Hepatocyte (in vitro differentiated cells): ENCODE measurements around the gene A4GNT. TPM values are rescaled to one million over a fixed set of nuclear protein-coding genes. Genes with fewer than 3 reads are reported as not detected.

Experiments used
- DNase-seq: peaks from one replicate; pipeline ENCODE4 v3.0.0-alpha.2; 2016; ENCODE audit warnings: low spot score
- H2AFZ ChIP-seq: fragments of 200-600 bp; sonication (generic); 2 replicates; pipeline ENCODE4 v1.6.0; 2016; ENCODE audit warnings: antibody characterized with exemption, mild to moderate bottlenecking
- H3K27ac ChIP-seq: fragments of 200-600 bp; sonication (generic); 2 replicates; pipeline ENCODE4 v1.5.1; 2016; ENCODE audit warnings: mild to moderate bottlenecking
- H3K27me3 ChIP-seq: fragments of 200-600 bp; sonication (generic); 2 replicates; pipeline ENCODE4 v1.6.1; 2016
- H3K36me3 ChIP-seq: fragments of 200-600 bp; sonication (generic); replicated peaks from 2 replicates; pipeline ENCODE4 v1.5.1; 2016; ENCODE audit warnings: low read depth; ENCODE audit not compliant: insufficient read depth
- H3K4me1 ChIP-seq: fragments of 200-600 bp; sonication (generic); 2 replicates; pipeline ENCODE4 v1.5.1; 2016; ENCODE audit warnings: mild to moderate bottlenecking, moderate library complexity; ENCODE audit not compliant: insufficient read depth
- H3K4me2 ChIP-seq: fragments of 200-600 bp; sonication (generic); 2 replicates; pipeline ENCODE4 v1.6.0; 2016
- H3K4me3 ChIP-seq: fragments of 200-600 bp; sonication (generic); 2 replicates; pipeline ENCODE4 v1.5.1; 2016; ENCODE audit warnings: mild to moderate bottlenecking
- H3K79me2 ChIP-seq: fragments of 200-600 bp; sonication (generic); 2 replicates; pipeline ENCODE4 v1.6.0; 2017; ENCODE audit warnings: mild to moderate bottlenecking
- H3K9me2 ChIP-seq: fragments of 200-600 bp; sonication (generic); replicated peaks from 2 replicates; pipeline ENCODE4 v1.6.0; 2017; ENCODE audit warnings: mild to moderate bottlenecking; ENCODE audit not compliant: insufficient read depth
- H3K9me3 ChIP-seq: fragments of 200-600 bp; sonication (generic); 2 replicates; pipeline ENCODE4 v1.5.1; 2016; ENCODE audit warnings: low read depth, mild to moderate bottlenecking
- H4K20me1 ChIP-seq: fragments of 200-600 bp; sonication (generic); 2 replicates; pipeline ENCODE4 v1.6.0; 2016; ENCODE audit warnings: mild to moderate bottlenecking; ENCODE audit not compliant: insufficient read depth, poor library complexity, severe bottlenecking
- CTCF ChIP-seq: fragments of 200-600 bp; sonication (generic); IDR thresholded peaks from 2 replicates; pipeline ENCODE4 v1.5.1; 2016; ENCODE audit warnings: antibody characterized with exemption, mild to moderate bottlenecking; ENCODE audit not compliant: poor library complexity
- EZH2 ChIP-seq: fragments of 200-600 bp; sonication (generic); IDR thresholded peaks from 2 replicates; pipeline ENCODE4 v1.6.1; 2016; ENCODE audit warnings: antibody characterized with exemption, mild to moderate bottlenecking, borderline replicate concordance
- EZH2phosphoT487 ChIP-seq: fragments of 200-600 bp; sonication (generic); IDR thresholded peaks from one replicate; pipeline ENCODE4 v1.6.1; 2018; ENCODE audit warnings: antibody characterized with exemption, mild to moderate bottlenecking, low read depth, moderate library complexity; ENCODE audit not compliant: unreplicated experiment, severe bottlenecking
- WGBS: methylation state at CpG from one replicate; pipeline ENCODE4 v1.1.6; 2016; ENCODE audit warnings: low lambda C conversion rate; ENCODE audit errors: missing lambda C conversion rate; 5-methylcytosine and 5-hydroxymethylcytosine counted together
- polyA plus RNA-seq: library from polyadenylated mRNA; unstranded; fragments of >200 nt; fragmentation: Nextera tagmentation; extraction: Ambion mirVana; gene quantifications from 2 replicates; pipeline ENCODE4 v1.2.1, GENCODE V29; 2016
- total RNA-seq: library from RNA; depleted of rRNA; stranded (reverse); fragments of >200 nt; gene quantifications from 2 replicates; pipeline ENCODE4 v1.2.3, GENCODE V29; 2014

The A4GNT gene
- total RNA-seq (0.16 and 0.67 TPM in 2 replicates), polyA plus RNA-seq (0.28 TPM in 1 of 2 replicates, not detected in the other)

GRCh38 chr3:138132239-138132638, at the start of gene A4GNT:
TSS of gene A4GNT (minus strand) at chr3:138132390. CDS start at chr3:138131256, 1,134 bp downstream.
- no peak for DNase-seq
- Histone ChIP-seq H3K27ac (no peak within 1 kb of the TSS), H3K4me1 (no peaks in the 10 kb centered on the region), H3K27me3 (no peaks in the 10 kb centered on the region), H3K9me2 (no peaks in the 10 kb centered on the region), H3K9me3 (no peaks in the 10 kb centered on the region), H3K4me2 (no peak within 1 kb of the TSS), H3K36me3 (no peaks in the 10 kb centered on the region), H3K4me3 (no peak within 1 kb of the TSS), H2AFZ (no peak within 1 kb of the TSS), H4K20me1 (no peaks in the 10 kb centered on the region), H3K79me2 (no peaks in the 10 kb centered on the region)
- no peak for TF ChIP-seq EZH2
- no peak for TF ChIP-seq CTCF
- TF ChIP-seq EZH2phosphoT487: no peak
- WGBS: 76% methylated on average over 1 of the region's 1 CpG

- Histone ChIP-seq H3K4me2 (no peak overlapping the region), H3K79me2 (no peaks in the 10 kb centered on the region), H3K9me3 (no peaks in the 10 kb centered on the region), H3K36me3 (no peaks in the 10 kb centered on the region), H4K20me1 (no peaks in the 10 kb centered on the region), H3K9me2 (no peaks in the 10 kb centered on the region), H3K4me1 (no peaks in the 10 kb centered on the region), H3K27me3 (no peaks in the 10 kb centered on the region), H3K4me3 (no peak overlapping the region), H3K27ac (no peak overlapping the region), H2AFZ (no peak overlapping the region)
- DNase-seq: peak; percentile 60
- TF ChIP-seq CTCF: peak; percentile 57
- no peak for TF ChIP-seq EZH2
- 8% methylated on average over 2 of the region's 2 CpGs for WGBS
Observed at GRCh38 chr3:138180375-138181029, 48.3 kb upstream of the A4GNT start.

- peak; percentile 88 for DNase-seq
- no peaks in the 10 kb centered on the region for H3K27me3 ChIP-seq
- no peaks in the 10 kb centered on the region for H3K9me3 ChIP-seq
- peak within 1 kb of the TSS; percentile 84 for H3K4me2 ChIP-seq
- H3K27ac ChIP-seq: peak within 1 kb of the TSS; percentile 79
- TF ChIP-seq EZH2phosphoT487 (no peak), CTCF (no peak), EZH2 (no peak)
- H3K4me1 ChIP-seq: no peaks in the 10 kb centered on the region
- under 1% methylated on average over 33 of the region's 38 CpGs for WGBS
- H2AFZ ChIP-seq: peak within 1 kb of the TSS; percentile 100
- H3K36me3 ChIP-seq: no peaks in the 10 kb centered on the region
- H3K9me2 ChIP-seq: no peaks in the 10 kb centered on the region
- H3K79me2 ChIP-seq: peaks cover 28% of the 10 kb centered on the region
- H4K20me1 ChIP-seq: no peaks in the 10 kb centered on the region
- peak within 1 kb of the TSS; percentile 48 for H3K4me3 ChIP-seq
Observed at GRCh38 chr3:138174421-138175131, 42.4 kb upstream of the A4GNT start, which contains the start of gene DBR1. TSS of gene DBR1 (minus strand) at chr3:138174921. CDS start at chr3:138174795, 126 bp downstream.
